ENCODE measurements around the gene MBTPS1. TPM values are rescaled to one million over a fixed set of nuclear protein-coding genes. Genes with fewer than 3 reads are reported as not detected.

Gene MBTPS1
- total RNA-seq, 1 donor from 2014 or later: 66.1 TPM

Small RNA genes lying within 50 kb of the gene (small RNA-seq; reads per million reads assigned to genes)
- not detected for gene RNA5SP432 (ENCODE audit: low replicate concordance)

Other genes starting within 250 kb of the MBTPS1 start
- 3.1 TPM for gene MLYCD, start 217.8 kb downstream of the MBTPS1 start, total RNA-seq
- gene OSGIN1, start 163.7 kb downstream of the MBTPS1 start, total RNA-seq: 0.30 TPM
- 0.39 TPM for gene NECAB2, start 148.7 kb downstream of the MBTPS1 start, total RNA-seq
- gene SLC38A8, start 74.1 kb downstream of the MBTPS1 start, total RNA-seq: not detected
- gene HSDL1, start 28.2 kb upstream of the MBTPS1 start, total RNA-seq: 22.1 TPM
- not detected for gene DNAAF1, start 28.4 kb upstream of the MBTPS1 start, total RNA-seq
- 22.8 TPM for gene TAF1C, start 70.1 kb upstream of the MBTPS1 start, total RNA-seq
- gene ADAD2, start 74.2 kb upstream of the MBTPS1 start, total RNA-seq: 0.39 TPM
- not detected for gene KCNG4, start 123.1 kb upstream of the MBTPS1 start, total RNA-seq
- gene WFDC1, start 177.9 kb upstream of the MBTPS1 start, total RNA-seq: 5.8 TPM

Measured in skin of body (tissue), 2 donors.